Suppressor macrophage treated with lipopolysaccharide for 1 hour (primary cell): ENCODE measurements around the gene KRT74.

ENCODE experiments used
- DNase-seq, 3 donors: peaks; one replicate each; pipeline ENCODE4 v3.0.0-alpha.2; 2020 to 2022

Gene KRT74

GRCh38 chr12:52533686-52534470 is 39.8 kb downstream of the KRT74 start:
- no peak for DNase-seq

- DNase-seq: peak; percentile 21 to 37 (median 31)
These were observed 41.0 kb downstream of the KRT74 start for GRCh38 chr12:52532636-52533035.

GRCh38 chr12:52531566-52532300 is 41.9 kb downstream of the KRT74 start:
- peak; percentile 77 to 81 (median 81) for DNase-seq

GRCh38 chr12:52530905-52531304 is 42.7 kb downstream of the KRT74 start:
- DNase-seq: no peak

- DNase-seq: no peak
These were observed 43.3 kb downstream of the KRT74 start for GRCh38 chr12:52530366-52530765.

- no peak for DNase-seq
These were observed 43.8 kb downstream of the KRT74 start for GRCh38 chr12:52529846-52530245.

GRCh38 chr12:52529417-52529816 is 44.2 kb downstream of the KRT74 start:
- no peak for DNase-seq

GRCh38 chr12:52528641-52529143 is 45.0 kb downstream of the KRT74 start:
- no peak for DNase-seq

GRCh38 chr12:52527121-52527800 is 46.4 kb downstream of the KRT74 start:
- DNase-seq: no peak

- DNase-seq: no peak
These were observed 47.1 kb downstream of the KRT74 start for GRCh38 chr12:52526511-52526951.

- DNase-seq: no peak
These were observed 47.8 kb downstream of the KRT74 start for GRCh38 chr12:52525661-52526499.

GRCh38 chr12:52524898-52525591 is 48.6 kb downstream of the KRT74 start:
- no peak for DNase-seq

GRCh38 chr12:52524241-52524897 is 49.3 kb downstream of the KRT74 start:
- no peak for DNase-seq

- no peak for DNase-seq
These were observed 49.8 kb downstream of the KRT74 start for GRCh38 chr12:52523824-52524223.

- DNase-seq: no peak
These were observed 51.2 kb downstream of the KRT74 start for GRCh38 chr12:52522346-52523011.

GRCh38 chr12:52521568-52522266 is 51.9 kb downstream of the KRT74 start:
- no peak for DNase-seq

- DNase-seq: no peak
These were observed 52.5 kb downstream of the KRT74 start for GRCh38 chr12:52521175-52521567.

GRCh38 chr12:52519826-52520662 is 53.6 kb downstream of the KRT74 start, which contains the start of gene KRT5:
Gene KRT5, minus strand, starts transcription at chr12:52520394. Its CDS starts 98 bp downstream, at chr12:52520296.
- no peak for DNase-seq

- DNase-seq: no peak
These were observed 54.3 kb downstream of the KRT74 start for GRCh38 chr12:52519387-52519703.
